ACHN (cell line): ENCODE data around the gene ZBTB12.
"Not testable (repeated sequence)": the region's sequence is repeated elsewhere in the genome, so short reads cannot be mapped to it uniquely, and the experiment has no call there.

ENCODE experiments used
- DNase-seq: peaks from one replicate; pipeline ENCODE4 v3.0.0-alpha.2; 2015
- in situ Hi-C: cut with HindIII; loops from 2 replicates; pipeline ENCODE4 v1.10.0; 2017; ENCODE audit warnings: low sequenced_read_pairs, low pct_ligation_motif_present, low pct_unique_long_range_greater_than_20kb

ZBTB12 gene

GRCh38 chr6:31880616-31881015 is 21.3 kb downstream of the ZBTB12 start:
- no peak for DNase-seq
- in situ Hi-C loops, result no loop called here

GRCh38 chr6:31879901-31880300 is 22.0 kb downstream of the ZBTB12 start:
- DNase-seq, result no peak
- in situ Hi-C loops, result no loop called here

GRCh38 chr6:31879143-31879542 is 22.7 kb downstream of the ZBTB12 start:
- in situ Hi-C loops, result no loop called here

GRCh38 chr6:31878726-31879125 is 23.2 kb downstream of the ZBTB12 start, which contains the start of gene SLC44A4:
Gene SLC44A4, minus strand, starts transcription at chr6:31878997. Its CDS starts 17 bp downstream, at chr6:31878980.
- in situ Hi-C loops, result no loop called here
- DNase-seq, result no peak

More at GRCh38 chr6:31879143-31879542, 22.7 kb downstream of the ZBTB12 start:
- DNase-seq, result no peak

- no peak for DNase-seq
- in situ Hi-C loops, result no loop called here
Observed at GRCh38 chr6:31878222-31878621, 23.7 kb downstream of the ZBTB12 start.

GRCh38 chr6:31877651-31878161 is 24.2 kb downstream of the ZBTB12 start:
- in situ Hi-C loops, result no loop called here

GRCh38 chr6:31877125-31877650 is 24.7 kb downstream of the ZBTB12 start:
- DNase-seq, result no peak
- in situ Hi-C loops, result no loop called here

More at GRCh38 chr6:31877651-31878161, 24.2 kb downstream of the ZBTB12 start:
- DNase-seq, result no peak

GRCh38 chr6:31876357-31876756 is 25.5 kb downstream of the ZBTB12 start:
- in situ Hi-C loops, result no loop called here
- DNase-seq, result no peak

GRCh38 chr6:31875877-31876276 is 26.0 kb downstream of the ZBTB12 start:
- no peak for DNase-seq
- in situ Hi-C loops, result no loop called here

GRCh38 chr6:31874836-31875572 is 26.9 kb downstream of the ZBTB12 start:
- no peak for DNase-seq
- in situ Hi-C loops, result no loop called here

GRCh38 chr6:31874084-31874670 is 27.7 kb downstream of the ZBTB12 start:
- no peak for DNase-seq
- in situ Hi-C loops, result no loop called here

- in situ Hi-C loops, result no loop called here
- peak; percentile 56 for DNase-seq
Observed at GRCh38 chr6:31871046-31871659, 30.7 kb downstream of the ZBTB12 start.

GRCh38 chr6:31870385-31870921 is 31.4 kb downstream of the ZBTB12 start:
- peak; percentile 60 for DNase-seq
- in situ Hi-C loops, result no loop called here

- in situ Hi-C loops, result no loop called here
- no peak for DNase-seq
Observed at GRCh38 chr6:31869343-31869742, 32.5 kb downstream of the ZBTB12 start.

- DNase-seq, in situ Hi-C loops: not testable (repeated sequence)
Observed at GRCh38 chr6:31868658-31868971, 33.3 kb downstream of the ZBTB12 start.

GRCh38 chr6:31865205-31866118 is 36.4 kb downstream of the ZBTB12 start:
- in situ Hi-C loops, result no loop called here

GRCh38 chr6:31864818-31865204 is 37.1 kb downstream of the ZBTB12 start:
- no peak for DNase-seq
- in situ Hi-C loops, result no loop called here

More at GRCh38 chr6:31865205-31866118, 36.4 kb downstream of the ZBTB12 start:
- DNase-seq, result peak; percentile 87

- DNase-seq, in situ Hi-C loops: not testable (repeated sequence)
Observed at GRCh38 chr6:31864123-31864562, 37.7 kb downstream of the ZBTB12 start.
